ENCODE measurements around the gene XPO6.

XPO6 gene

DNA sequence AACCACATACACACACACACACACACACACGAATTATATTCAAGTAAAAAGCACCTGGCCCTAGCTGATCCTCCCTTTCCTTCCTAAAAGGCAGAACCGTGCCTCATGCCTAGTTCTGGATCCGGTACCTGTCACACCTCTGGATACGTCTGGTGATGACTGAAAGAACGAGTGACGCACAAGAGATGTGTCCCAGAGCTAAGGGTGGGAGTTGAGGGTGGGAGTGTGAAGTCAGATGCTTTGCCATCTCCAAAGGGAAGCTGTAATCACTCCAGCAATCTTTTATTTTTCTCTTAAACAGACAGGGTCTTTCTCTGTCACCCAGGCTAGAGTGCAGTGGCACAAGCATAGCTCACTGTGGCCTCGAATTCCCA is 121.8 kb downstream of the XPO6 start:
- no peak for DNase-seq (ENCODE audit: low read depth)

DNA sequence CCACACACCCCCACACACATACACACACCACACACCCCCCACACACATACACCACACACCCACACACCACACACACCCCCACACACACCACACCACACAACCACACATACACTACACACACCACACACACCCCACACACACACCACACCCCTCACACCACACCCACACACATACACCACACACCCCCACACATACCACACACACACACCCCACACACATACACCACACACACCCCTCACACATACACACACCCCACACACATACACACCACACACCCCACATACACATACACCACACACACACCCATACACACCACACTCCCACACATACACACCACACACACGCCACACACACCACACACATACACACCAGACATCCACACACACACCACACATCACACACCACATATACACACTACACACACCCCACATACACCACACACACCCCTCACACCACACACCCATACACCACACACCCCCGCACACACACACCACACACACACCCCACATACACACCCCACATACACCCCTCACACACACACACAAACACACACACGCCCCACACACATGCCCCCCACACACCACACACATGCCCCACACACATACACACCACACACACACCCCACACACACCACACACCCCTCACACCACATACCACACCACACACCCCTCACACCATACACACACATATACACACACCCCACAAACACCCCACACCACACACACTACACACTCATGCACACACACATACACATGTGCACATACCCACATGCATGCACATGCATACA is 122.4 kb downstream of the XPO6 start:
- DNase-seq (ENCODE audit: low read depth): no peak

DNA sequence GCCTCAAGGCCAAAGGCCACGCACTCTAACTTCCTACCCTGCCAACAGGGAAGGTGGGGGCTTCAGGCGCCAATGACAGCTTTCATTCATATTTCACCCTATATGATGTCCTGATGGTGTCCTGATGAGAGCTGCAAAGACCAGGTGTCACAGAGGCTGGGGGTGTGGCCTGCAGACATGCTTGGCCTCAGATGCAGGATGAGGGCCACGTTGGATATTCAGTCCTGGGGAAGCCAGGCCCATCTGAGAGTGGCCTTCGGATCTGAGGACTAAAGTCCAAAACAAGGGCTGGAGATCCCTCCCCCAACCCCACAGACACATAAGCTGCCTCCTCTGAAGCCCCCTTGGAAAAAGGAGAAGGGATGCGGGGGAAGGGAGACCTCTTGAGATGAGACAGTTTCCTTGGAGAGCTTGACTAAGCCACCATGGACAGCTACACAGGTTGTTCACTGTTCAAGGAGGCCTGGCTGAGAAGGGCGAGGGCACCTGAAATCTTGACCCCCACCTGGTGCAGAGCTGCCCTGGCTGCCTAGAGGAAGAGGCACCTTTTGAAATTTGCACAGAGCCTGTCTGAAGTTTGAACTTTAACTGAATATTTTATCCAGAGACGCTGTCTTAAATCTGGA is 124.0 kb downstream of the XPO6 start:
- no peak for DNase-seq (ENCODE audit: low read depth)

DNA sequence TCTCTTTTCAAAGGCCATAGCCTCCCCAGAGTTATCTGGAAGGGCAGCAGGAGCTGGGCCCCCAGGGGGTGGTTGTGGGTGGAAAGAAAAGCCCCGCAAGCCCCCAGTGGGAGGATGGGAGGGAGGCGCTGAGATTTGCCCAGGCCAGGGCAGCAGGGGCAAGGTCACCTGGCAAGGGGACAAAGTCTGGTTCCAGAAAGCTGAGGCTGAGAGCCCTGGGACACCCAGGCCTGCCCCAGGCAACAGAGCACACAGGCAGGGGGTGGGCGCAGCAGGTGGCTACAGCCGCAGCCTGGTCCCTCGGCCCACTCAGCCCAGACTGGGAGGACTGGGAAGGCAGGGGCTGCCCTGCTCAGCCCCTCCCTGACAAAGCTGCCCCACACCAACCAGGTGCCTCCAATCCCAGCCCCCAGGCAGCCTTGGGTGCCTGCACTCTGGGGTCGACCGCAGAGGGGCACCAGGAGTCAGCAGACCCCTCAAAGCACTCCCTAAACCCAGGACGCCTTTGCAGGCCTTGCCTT is 124.6 kb downstream of the XPO6 start:
- DNase-seq (ENCODE audit: low read depth): no peak

DNA sequence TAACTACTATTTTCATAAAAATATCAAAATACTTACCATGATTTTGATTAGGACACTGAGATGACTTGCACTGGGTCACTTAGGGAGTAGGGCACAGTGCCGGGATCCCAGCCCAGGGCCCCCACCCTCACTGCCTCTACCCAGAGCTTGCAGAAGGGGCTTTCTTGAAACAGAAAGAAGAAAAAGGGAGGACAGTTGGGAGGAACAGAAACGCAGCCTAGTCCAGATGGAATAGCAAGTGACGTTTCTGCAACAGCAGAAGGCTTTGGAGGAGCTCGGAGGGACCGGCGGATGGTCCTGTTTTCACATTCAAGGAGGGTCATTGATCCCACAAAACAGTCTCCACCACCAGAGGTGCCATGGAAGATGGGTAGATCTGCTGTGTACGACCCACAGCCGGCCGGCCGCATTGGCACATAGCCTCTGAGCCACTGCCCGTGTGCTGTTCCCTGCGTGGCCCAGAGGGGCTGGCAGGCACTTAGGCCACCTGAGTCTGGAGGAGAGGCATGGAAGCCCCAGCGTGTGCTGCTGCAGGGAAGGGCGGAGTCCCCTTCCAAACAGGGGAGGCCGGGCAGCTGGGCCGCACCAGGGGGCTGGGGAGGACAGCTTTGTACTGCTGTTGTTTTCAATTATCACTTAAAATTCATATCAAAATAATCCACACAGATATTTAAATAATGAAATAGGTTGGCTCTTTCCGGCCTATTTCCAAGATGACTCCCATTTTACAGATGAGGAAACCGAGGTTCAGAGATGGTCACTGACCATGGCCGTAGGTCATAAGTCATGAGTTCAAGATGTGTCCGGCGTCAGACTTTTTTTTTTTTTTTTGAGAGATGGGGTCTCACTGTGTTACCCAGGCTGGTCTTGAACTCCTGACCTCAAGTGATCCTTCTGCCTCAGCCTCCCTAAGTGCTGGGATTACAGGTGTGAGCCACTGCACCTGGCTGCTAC is 125.3 kb downstream of the XPO6 start:
- DNase-seq (ENCODE audit: low read depth): no peak

DNA sequence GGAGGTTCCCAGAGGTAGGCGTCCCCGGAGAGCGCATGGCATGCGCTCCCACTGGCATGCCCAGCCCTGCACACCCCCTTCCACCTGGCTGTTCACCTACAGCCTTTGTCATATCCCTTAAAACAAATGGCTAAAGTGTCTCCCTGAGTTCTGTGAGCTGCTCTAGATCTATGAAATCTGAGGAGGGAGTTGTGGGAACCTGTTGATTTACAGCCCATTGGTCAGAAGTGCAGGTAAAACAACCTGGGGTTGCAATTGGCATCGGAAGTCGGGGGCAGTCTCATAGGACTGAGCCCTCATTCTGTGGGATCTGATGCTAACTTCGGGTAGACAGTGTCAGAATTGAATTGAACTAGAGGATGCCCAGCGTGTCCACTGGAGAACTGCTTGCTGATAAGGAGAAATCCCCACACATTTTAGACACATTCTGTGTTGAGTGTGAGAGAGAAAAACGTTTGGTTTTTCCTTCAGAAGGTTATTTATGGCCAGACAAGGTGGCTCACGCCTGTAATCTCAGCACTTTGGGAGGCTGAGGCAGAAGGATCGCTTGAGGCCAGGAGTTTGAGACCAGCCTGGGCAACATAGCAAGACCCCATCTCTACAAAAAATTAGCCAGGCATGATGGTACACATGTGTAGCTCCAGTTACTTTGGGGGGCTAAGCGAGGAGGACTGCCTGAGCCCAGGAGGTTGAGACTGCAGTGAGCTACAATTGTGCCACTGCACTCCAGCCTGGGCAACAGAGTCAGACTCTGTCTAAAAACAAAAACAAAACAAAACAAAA is 126.2 kb downstream of the XPO6 start:
- DNase-seq (ENCODE audit: low read depth): no peak

DNA sequence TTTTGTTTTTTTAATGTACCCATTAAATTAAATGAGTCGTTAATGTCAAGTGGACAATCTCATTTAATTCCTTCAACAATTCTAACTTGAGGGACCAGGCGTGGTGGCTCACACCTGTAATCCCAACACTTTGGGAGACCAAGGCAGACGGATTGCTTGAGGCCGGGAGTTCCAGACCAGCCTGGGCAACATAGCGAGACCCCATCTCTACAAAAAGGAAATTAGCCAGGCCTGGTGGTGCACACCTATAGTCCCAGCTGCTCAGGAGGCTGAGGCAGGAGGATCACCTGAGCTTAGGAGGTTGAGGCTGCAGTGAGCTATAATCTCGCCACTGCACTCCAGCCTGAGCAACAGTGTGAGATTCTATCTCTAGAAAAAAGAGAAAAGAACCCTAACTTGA is 127.6 kb downstream of the XPO6 start:
- no peak for DNase-seq (ENCODE audit: low read depth)

DNA sequence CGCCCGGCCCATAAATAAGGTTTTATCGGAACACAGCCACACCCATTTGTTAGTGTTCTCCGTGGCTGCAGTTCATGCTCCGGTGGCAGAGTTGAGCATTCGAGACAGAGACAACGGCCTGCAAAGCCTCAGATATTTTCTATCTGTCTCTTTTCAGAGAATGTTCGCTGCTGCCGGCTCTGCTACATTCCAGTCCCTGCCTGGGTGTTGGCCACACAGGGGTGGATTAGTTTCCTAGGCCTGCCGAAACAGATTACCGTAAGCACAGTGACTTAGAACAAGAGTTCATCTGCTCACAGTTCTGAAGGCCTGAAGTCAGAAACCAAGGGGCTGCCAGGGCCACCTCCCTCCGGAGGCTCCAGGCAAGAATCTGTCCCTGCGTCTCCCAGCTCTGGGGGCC is 129.1 kb downstream of the XPO6 start:
- DNase-seq (ENCODE audit: low read depth): no peak

DNA sequence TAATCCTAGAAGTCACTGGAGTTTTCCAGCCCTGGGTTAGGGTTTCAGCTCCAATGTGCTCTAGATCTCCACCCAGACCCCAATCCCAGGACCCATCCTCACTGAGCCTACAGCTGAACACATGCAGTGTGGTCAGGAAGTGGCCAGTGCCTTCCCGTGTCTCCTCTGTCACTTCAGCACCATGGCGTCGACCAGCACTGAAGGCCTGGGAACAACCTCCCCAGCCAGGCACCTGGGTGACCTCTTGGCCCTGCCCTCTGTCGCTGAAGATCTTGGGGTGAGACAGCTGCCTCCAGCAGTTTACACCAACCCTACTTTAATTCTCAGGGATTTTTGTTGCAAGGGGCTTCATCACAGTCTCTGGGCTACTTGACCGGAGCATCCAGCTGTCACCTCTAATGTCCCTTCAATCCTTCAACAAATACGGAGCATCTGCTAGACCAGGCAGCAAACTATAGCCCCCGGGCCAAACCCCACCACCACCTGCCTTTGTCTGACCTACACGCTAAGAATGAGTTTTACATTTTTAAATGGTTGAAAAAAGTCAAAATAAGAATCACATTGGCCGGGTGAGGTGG is 130.3 kb downstream of the XPO6 start:
- no peak for DNase-seq (ENCODE audit: low read depth)

DNA sequence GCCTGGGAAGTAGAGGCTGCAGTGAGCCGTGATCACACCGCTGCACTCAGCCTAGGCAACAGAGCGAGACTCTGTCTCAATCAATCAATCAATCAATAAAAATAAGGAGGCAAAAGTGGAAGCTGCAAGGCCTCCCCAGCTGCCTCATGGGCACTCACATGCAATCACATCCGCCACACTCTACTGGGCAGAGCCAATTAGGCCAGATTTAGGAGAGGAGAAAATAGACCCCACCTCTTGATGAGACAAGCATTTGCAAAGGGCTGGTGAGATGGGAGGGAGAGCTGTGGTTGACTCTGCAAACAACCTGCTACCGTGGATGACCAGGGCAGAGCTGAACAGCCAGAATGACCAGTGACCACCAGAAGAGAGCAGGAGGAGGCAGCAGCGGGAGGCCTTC is 133.5 kb downstream of the XPO6 start:
- DNase-seq (ENCODE audit: low read depth): no peak

DNA sequence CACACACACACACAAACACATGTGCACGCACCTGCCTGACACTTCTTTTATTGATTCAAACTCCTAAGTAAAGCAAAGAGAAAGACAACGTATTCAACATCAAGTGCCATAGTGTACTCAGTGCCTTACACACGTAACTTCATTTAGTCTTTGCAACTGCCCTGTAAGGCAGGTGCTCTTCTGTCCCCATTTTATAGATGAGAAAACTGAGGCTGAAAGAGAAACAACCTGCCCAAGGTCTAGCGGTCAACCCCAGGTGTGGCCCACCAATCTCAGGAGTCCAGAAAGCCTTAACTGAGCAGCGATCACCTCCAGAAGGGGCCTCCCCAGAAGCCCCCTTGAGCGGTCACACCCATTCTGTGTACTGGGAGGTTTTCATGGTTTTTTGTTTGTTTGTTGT is 137.9 kb downstream of the XPO6 start:
- DNase-seq (ENCODE audit: low read depth): no peak

DNA sequence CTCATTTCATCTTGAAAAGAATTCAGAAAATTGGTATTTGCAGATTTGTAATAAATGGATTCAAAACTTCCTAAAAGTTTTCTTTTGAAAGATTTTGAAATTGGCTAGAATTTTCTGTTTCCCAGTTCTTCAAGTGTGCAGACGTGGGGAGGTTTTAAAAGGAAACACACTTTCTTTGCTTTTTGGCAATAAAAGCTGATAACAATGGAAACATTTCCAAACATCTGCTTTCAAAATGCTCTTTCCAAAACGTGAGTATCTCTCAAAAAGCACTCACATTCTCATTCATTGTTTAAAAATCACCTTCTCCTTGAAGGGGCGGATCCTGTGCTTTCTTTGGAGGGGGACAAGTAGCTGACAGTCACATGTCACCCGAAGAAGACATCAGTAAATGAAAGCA is 139.7 kb downstream of the XPO6 start:
- DNase-seq (ENCODE audit: low read depth): no peak

DNA sequence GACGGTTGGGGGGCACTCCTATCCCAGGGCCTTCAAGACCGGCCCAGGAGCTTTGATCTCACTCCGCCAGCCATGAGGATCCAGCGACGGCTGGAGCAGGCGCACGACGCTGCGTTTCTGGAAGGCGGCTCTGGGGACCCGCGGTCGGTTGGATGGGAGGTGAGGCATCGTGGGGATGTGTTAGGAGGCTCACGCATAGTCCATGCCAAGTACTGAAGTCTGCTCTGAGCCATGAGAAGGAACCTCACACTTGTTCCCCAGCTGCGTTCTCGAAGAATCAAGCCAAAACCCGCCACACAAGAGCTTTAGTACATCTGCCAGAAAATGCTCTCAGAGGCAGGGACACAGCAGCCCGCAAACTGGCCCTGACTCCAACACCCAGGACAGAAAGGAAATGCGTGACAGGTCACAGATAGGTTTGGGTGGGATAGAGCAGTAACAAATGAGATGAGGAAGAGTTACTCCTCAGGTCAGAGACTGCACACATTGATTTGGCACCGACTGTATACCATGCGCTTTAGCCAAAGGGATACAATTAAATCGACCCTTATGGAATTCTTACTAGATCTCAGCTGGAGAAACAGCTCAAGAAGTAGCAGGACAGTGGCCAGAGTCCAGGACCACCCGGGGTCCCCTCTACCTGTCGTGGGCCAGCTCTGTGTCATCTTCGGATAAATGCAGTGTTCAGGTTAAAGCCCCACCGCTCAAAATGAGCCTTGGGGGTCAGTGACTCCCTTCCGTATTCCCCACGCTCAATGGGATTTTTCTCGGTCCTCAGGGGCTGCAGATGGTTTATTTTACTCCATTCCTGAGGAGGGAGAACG is 141.6 kb downstream of the XPO6 start:
- no peak for DNase-seq (ENCODE audit: low read depth)

DNA sequence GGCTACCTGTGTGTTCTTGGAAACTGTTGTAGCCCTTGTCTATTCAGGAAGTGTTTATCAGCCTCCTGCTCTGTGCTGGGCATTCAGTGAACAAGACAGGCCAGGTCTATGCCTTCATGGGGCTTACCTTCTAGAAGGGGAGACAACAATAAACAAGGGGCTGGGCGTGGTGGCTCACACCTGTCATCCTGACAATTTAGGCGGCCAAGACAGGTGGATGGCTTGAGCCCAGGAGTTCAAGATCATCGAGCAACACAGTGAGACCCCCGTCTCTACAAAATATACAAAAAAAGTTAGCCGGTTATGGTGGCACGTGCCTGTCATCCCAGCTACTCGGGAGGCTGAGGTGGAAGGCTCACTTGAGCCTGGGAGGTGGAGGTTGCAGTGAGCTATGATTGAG is 142.8 kb downstream of the XPO6 start:
- no peak for DNase-seq (ENCODE audit: low read depth)

DNA sequence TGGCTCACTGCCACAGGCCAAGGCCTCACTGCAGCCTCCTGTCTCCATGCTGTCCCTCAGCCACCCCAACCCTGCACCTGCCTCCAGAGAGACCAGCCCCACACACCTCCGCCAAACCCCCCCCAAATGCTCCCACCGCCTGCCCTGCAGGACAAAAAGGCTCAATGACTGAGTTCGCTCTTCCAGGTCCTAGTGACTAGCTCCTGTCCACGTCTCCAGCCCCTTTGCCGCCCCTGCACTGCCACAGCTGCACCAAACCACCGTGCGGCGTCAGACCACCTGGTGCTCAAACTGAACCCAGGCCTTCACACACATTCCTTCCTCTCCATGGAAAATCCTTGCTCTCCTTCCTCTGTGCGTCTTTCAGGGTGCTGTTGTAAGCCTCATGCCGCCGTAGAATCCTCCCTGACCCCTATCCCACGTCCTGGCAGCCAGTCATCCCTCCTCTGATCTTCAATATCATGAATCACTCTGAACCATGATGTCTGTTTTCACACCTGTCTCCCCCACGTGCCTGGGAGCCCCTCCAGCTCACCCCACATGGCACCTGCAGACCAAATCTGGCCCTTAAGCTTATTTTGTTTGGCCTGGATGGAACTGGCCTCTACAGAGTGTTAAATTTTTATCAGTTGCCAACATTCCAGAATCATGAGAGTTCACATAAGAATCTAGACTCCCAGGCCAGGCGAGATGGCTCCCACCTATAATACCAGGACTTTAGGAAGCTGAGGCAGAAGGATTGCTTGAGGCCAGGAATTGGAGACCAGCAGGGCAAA is 144.0 kb downstream of the XPO6 start:
- no peak for DNase-seq (ENCODE audit: low read depth)

DNA sequence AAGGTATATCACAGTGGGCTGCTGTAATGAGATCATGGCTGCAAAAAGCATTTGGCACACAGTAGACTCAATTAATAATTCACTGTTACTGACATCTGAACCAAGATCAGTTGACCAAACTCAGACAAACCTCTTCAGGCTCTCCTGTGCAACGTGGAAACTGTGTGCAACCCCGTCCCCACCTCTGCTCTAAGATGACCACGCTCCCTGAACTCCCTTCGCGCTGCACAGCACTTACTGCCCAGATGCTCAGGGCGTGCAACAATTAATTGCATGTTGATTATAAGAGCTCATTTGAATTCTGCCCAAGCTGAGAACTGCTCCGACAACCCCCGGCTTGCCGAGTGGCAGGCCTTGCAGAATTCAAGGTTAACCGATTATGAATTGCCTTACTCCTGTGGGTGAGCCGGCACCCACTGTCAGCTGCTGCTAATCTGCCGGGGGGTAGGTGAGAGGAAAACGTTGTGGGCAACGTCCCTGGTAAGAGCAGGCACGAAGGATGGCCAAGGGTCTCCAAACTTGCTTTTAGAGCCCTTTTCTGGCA is 147.0 kb downstream of the XPO6 start:
- DNase-seq (ENCODE audit: low read depth): no peak

DNA sequence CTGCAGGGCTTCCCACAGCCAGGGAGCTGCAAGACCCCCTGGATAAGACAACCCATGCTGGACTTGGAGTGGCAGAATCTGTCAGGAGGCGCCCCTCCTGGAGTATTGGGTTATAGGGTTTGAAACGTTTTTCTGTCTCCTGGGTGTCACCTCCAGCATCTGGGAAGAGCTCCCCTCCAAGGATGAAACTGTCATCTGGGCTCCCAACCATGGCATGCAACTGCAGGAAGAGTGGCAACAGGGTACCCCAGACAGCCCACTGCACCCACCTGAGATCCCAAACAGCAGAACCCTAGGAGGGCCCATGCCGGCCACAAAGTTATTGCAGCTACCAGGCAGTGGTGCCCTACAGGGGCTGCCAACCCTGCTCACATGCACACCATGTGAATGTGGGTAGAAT is 147.6 kb downstream of the XPO6 start:
- no peak for DNase-seq (ENCODE audit: low read depth)

DNA sequence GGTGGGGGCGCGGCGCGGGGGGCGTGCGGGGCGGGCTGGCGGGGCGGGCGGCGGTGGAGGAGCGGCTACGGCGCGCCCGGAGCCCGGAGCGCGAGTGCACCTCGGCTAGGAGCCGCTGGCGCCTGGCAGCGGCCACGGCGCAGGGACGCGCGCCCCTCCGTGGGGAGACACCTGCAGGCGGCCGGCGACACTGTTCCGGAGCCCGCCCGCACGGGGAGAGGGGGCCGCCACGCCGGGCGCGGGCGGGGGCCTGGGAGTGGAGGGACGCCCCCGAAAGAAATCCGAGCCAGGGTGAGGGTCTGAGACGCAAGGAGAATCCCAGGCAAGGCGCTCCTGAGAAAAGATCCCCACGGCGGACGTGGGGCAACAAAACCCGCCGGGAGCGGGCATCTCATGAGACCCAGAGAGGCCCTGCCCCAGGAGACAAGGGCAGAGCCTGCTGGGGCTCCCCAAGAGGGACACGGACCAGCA is 148.1 kb downstream of the XPO6 start, which contains the start of gene GSG1L:
GSG1L (minus strand) TSS at position 124 of the 471 bp plus-strand sequence. CDS start 290 bp downstream, outside the sequence.
- no peak for DNase-seq (ENCODE audit: low read depth)

Measured in T follicular helper cell (primary cell).